ENCODE data around the gene TMEM218.
"Not testable (repeated sequence)": the region's sequence is repeated elsewhere in the genome, so short reads cannot be mapped to it uniquely, and the experiment has no call there.

The TMEM218 gene

DNA sequence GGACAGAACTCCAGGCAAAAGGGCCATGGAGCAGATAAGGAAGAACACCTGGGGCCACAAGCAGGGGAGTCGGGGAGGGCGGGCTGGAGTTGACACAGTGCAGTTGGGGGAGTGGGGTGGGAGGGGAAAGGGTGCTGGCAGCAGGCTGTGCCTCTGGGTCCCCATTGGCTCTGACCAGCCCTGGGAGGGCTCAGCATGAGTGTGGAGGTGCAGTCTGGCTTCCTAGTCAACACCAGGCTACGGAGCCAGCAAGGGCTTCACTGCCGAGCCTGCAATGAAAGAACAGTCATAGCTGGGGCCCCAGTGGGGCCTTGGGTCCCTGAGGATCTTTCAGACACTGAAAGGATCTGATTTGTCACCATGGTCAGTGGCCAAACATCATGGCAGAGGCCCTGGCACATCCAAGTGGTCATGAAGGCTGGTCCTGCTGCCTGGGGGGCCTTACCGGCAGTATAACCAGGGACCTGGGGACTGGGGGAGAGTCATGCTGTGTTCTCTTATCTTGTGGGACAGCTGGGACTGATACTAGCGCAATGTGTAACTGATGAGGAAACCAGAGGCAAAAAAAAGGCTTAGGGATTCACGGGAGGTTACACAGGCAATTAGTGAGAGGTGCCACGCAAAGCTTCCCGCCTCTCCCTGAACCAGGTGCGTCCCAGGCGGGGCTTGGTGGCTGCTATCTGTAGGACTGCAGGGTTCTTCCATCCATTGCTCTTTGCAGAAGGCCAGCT, 36.8 kb downstream of the TMEM218 start:
- no peak for DNase-seq

GRCh38 chr11:125073616-125074483, 37.6 kb downstream of the TMEM218 start:
- DNase-seq, result no peak

GRCh38 chr11:125072961-125073590, 38.4 kb downstream of the TMEM218 start:
- no peak for DNase-seq

DNA sequence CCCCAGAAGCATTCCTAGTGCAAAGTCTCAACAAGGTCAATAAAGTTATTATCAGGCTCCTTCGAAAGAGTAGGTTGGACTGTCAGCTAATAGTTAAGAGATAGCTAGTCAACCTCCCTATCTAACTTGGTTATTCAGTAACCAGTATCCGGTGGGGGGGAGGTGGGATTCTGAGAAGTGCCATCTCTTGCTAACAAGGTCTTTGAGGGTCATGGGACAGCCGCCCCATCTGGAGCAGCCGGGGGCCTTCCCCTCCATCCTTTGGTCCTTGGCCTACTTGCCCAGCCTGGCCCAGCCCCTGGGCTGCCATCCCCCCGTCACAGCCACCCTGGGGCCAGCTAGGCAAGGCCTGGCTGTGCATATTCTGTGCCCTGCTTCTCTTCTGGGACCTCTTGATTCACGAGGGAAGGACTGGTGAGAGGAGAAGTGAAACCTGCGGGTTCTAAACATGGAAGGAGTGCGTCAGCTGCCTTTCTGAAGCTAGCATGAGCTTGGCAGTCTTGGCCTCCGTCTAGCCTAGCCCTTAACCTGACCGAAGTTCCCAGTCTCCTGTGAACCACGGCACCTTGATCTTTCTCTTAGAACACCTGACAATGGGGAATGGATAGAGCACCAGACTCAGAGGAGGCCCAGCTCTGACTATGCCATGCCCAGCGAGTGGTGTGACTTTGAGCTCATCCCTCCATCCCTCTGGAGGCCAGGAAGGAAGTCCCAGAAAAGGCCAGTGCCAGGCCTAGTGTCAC, 39.0 kb downstream of the TMEM218 start:
- DNase-seq, result no peak

GRCh38 chr11:125071846-125072217, 39.6 kb downstream of the TMEM218 start:
- no peak for DNase-seq

DNA sequence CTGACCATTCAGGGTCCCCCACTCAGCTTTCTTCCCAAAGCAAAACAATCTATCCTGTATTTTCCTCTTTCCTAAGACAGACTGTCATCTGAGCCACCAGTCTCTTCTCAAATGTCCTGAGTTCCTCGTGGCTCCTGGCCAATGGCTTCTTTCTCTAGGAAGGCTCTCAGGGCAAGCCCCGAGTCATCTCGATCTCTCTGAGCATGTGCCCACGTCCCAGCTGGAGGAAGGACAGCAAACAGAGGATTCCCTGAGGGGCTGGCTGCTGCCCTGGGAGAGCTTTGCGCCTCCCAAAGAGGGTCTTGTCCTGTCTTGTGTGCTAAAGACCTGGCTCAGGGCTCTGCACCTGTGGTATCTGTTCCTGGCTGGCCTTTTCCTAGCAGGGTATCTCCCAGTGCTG, 40.0 kb downstream of the TMEM218 start:
- DNase-seq, result no peak

- no peak for DNase-seq
Observed at GRCh38 chr11:125070699-125071254, 40.6 kb downstream of the TMEM218 start.

DNA sequence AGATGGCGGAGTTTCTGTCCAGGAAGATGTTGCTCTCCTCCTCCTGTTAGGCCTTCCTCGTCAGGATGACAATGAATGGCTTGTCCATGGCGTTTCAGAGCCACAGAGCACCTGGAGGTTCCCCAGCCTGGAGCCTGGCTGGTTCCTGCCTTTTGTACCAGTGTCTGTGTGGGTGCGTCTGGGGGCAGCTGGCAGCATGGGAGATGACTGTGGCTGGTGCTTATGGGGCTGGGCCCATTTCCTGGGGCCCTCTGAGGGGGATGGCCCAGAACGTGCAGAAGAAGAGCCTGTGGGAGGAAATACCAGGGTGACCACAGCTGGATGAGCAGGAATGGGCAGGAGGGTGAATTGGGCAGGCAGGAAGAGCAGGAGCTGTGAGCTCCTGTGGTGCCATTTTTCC, 41.6 kb downstream of the TMEM218 start:
- DNase-seq, result no peak

- no peak for DNase-seq
Observed at GRCh38 chr11:125069008-125069407, 42.4 kb downstream of the TMEM218 start.

DNA sequence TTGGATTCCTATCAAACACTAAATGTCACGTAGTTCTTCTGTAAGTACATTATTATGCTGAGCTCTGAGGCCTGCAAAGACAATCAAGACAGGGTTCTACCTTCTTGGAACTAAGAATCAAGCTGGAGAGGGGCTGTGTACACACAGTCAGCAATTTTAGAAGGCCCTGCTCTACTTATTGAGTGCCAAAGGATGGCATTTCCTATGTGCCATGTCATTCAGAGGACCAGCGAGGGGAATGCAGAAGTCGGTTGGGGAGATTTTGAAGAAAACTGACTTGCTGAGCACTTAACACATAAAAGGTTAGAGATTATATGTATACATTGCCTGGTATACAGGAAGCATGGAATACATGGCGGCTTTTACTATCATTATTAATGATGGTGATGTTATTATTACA, 43.1 kb downstream of the TMEM218 start:
- no peak for DNase-seq

DNA sequence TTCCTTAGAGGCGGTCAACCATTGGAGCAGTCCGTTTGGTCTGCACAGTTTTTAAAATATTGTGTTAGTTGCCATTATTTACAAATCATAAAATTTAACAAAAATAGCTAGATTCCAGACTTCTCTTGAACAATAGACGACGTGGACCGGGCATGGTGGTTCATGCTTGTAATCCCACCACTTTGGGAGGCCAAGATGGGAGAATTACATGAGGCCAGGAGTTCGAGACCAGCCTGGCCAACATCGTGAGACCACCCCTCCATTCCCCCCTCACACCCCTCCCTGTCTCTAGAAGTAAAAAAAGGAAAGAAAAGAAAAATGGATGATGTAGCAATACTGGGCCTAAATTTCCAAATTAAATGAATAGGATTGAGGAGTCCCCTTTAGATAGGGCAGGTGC, 47.4 kb downstream of the TMEM218 start:
- DNase-seq, result no peak

DNA sequence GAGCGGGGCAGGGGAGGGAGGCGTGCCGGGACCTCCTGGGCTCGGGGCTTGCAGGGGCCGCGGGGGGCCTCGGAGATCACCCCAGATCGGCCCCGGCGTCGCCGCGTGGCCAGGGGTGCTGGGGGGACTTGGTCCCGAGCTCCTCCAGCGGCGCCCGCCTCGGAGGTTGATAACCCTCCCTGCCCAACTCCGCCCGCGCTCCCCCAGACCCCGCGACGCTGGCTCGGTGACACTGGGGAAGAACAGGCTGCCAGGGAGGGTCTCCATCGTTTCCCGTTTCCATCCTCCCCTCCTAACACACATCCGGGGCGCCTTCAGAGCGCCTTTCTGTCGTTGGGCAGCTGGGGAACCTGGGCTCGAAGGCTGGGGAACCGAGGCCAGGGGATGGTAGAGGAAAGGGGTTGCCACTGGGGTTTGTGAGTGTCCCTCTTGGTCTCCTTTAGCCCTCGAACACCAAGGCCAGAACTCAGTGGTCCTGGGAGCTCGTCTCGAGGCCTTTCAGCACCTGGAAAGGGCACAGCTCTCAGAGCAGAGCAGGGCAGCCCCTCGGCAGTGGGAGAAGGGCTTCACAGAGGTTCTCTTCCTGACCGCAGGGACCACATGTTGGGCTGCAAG, 47.9 kb downstream of the TMEM218 start:
- DNase-seq, result no peak

DNA sequence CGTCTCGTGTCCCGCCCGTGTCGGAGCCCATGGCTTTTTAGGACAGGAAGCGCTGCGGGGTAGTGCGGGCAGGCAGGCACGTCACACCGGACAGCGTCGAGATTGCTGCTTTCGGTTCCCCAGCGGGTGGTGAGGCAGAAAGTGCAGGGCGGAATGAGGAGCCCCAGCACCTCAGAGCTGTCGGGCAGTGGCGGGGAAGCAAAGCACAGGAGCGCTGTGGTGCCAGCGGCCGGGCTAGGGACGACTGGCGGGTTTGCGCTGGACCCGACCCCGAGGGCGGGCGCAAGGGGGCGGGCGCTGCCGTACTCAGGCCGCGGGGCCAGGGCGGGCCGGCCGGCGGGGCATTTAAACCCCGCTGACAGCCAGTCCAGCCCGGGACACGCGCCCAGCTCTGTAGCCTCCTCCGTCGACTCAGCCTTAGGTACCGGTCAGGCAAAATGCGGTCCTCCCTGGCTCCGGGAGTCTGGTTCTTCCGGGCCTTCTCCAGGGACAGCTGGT, 48.4 kb downstream of the TMEM218 start, which contains the start of gene SLC37A2:
Gene SLC37A2 (plus strand): TSS at position 375 of the 498 bp plus-strand sequence. CDS start 63 bp downstream, at position 438.
- DNase-seq, result peak; percentile 13 to 33

- DNase-seq, result no peak
Observed at GRCh38 chr11:125062218-125062930, 49.1 kb downstream of the TMEM218 start.

GRCh38 chr11:125061281-125061680, 50.1 kb downstream of the TMEM218 start:
- no peak for DNase-seq

DNA sequence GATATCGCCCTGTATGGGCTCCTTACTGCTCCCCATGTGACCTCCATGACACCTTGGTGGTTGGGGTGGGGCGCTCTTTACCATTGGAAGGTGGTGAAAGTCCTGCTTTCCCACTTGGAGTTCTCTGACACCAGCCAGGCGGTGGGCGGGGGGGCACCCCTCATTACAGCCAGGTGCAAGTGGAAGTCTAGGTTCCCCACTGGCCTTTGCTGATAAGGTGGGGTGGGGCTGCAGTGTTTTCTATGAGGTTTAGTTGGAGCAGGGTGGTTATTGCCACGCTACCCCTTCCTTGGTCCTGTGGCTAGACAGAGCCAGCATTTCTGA, 53.8 kb downstream of the TMEM218 start:
- no peak for DNase-seq

DNA sequence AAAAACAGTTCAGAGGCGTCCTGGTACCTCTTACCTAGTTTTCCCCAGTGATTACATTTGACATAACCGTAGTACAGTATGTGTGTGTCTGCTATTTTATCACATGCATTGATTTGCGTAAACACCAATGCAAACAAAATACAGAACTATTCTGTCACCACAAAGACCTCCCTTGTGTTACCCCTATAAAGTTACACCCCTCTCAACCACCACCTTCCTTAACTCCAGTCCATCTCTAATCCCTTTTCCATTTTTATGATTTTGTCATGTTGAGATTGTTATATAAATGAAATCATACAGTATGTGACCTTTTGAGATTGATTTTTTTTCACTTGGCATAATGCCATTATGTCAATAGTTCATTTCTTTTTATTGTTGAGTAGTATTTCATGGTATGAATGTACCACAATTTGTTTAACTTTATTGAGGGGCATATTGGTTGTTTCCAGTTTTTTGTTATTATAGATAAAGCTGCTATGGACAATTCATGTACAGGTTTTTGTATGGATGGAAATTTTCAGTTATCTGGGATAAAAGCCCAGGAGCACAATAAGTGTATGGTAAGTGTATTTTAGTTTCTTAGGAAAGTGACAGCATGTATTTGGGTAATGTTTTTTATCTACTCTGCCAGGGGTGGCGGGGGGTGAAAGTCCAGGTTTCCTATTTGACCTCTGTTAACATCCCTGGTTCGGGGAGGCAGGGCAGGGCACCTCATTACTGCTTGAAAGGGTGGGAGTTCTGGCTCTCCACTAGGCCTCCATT, 54.3 kb downstream of the TMEM218 start:
- DNase-seq, result no peak

DNA sequence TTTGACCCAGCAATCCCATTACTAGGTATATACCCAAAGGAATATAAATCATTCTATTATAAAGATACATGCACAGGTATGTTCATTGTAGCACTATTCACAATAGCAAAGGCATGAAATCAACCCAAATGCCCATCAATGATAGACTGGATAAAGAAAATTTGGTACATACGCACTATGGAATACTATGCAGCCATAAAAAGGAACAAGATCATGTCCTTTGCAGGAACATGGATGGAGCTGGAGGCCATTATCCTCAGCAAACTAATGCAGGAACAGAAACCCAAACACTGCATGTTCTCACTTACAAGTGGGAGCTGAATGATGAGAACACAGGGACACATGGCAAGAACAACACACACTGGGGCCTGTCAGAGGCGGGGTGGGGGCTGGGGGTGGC, 55.3 kb downstream of the TMEM218 start:
- DNase-seq, result not testable (repeated sequence)

DNA sequence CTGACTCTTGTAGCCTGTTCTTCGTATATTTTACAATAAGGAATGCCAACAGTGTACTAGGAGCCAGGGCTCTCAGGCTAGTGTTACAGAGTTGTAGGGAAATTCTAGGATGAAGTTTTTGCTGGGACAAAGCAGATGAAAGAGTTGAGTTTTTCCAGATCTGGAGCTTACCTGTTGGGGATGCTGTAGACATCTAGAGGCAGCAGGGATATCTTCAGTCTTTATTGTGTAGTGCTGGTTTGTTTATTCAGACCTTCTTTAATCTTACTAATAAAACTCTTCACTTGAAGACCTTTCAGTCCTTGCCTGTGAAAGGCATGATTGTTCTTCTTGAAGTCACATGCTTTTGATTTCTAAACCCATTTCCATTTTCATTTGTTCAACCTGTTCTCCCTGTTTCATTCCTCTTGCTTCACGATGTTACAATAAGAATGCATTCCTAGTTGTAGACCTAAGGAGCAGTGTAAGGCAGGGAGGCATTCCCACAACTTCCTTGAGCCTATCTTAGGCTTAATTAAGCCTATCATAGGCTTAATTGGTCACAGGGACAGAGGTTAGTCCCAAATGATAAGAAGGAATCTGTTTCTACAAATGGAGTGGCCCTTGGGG, 56.2 kb downstream of the TMEM218 start:
- DNase-seq, result no peak

DNA sequence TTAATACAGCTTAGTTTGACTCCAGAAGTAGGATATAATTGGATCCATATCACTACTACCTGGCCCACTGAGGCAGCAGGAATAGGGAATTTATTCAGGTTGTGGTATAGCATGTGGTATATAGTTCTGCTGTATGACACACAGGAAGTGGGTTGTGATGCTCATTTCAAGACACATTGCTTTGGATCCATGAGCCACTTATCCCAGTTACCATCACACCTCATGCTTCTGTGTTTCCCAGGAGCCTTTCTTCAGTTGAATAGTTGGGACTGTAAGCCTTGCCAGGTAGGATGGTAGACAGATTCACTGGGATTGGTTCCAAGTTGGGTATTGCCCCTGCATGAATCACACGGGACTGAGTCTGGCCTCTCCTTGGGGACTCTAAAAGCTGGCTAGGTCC, 58.3 kb downstream of the TMEM218 start:
- no peak for DNase-seq
